SIG-M5 (cell line): Measurements from ENCODE around the gene CRYBB1.

Experiments
- DNase-seq: peaks from one replicate; lab custom pipeline; 2025; lab: John Stamatoyannopoulos, UW

Gene CRYBB1

GRCh38 chr22:26551568-26551967, 66.3 kb downstream of the CRYBB1 start:
- no peak for DNase-seq

DNA sequence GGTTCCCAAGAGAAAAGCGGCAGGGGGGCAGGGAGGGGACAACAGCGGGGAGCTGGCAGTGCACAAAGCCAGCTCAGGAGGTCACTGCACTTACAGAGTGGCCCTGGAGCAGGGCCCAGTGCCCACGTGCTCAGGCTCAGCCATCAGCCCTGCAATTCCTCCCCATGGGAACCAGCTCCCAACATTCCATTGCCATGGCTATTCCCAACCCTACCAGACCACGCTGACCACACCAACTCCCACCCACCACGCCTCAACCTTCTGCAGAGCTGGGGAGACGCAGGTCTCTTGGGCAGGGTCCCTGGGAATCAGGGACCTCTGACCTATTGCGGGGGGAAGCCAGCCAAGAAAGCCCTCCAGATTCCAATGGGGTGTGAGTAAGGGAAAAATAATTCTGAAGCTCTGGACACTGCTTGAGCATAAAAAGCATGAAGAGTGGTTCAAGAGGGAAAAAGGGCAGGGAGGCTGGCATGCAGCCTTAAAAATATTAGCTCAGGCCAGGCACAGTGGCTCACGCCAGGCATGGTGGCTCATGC, 67.3 kb downstream of the CRYBB1 start:
- DNase-seq: no peak

DNA sequence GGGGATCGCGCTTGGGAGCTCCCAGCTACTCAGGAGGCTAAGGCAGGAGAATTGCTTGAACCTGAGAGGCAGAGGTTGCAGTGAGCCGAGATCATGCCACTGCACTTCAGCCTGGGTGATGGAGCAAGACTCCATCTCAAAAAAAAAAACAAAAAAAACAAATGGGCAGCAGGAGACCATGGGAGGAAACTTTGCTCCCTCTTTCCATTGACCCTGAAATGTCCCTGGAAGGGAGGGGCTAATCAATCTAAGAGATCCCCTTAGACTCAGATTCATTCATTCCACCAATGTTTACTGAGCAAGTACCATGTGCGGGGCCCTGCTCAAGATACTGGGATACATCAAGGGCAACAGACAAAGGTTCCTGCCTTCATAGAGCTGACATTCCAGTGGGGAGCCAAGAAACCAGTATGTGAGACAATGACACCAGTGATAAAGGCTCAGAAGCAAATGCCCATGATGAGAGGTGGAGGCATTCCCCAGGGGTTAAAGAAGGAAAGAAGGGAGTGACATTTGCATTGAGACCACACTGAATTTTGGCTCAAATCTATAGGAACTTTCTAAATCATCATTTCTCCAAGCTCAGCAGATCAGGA, 67.8 kb downstream of the CRYBB1 start:
- no peak for DNase-seq
